ENCODE results near the gene NT5C2. TPM values are rescaled to one million over a fixed set of nuclear protein-coding genes. Genes with fewer than 3 reads are reported as not detected.

Gene NT5C2
- total RNA-seq, 4 donors from 2014 or later = 33.5 to 53.2 (median 35.3) TPM

GRCh38 chr10:103042129-103042528, 150.9 kb downstream of the NT5C2 start:
- in situ Hi-C loops (cut with MboI; ENCODE audit: low sequenced_read_pairs in 4 of 4) (no loop called here), intact Hi-C loops (cut with DNase I; ENCODE audit: low total_unique reads) (no loop called here)
- H3K9me3 ChIP-seq = no peaks in the 10 kb centered on the region
- H3K27me3 ChIP-seq = no peaks in the 10 kb centered on the region
- H3K27ac ChIP-seq = no peak overlapping the region
- DNase-seq (no peak), ATAC-seq (no peak)
- H3K4me3 ChIP-seq = no peak overlapping the region
- TF ChIP-seq CTCF (IDR thresholded peaks at IDR 0.05 in 4 of 5, conservative IDR thresholded peaks at IDR 0.05 in 1 of 5) (no peak), POLR2A (IDR thresholded peaks at IDR 0.05) (no peak)
- peaks cover 0 to 7% of the 10 kb centered on the region in 2 donors for H3K4me1 ChIP-seq
- H3K36me3 ChIP-seq = no peaks in the 10 kb centered on the region

DNA sequence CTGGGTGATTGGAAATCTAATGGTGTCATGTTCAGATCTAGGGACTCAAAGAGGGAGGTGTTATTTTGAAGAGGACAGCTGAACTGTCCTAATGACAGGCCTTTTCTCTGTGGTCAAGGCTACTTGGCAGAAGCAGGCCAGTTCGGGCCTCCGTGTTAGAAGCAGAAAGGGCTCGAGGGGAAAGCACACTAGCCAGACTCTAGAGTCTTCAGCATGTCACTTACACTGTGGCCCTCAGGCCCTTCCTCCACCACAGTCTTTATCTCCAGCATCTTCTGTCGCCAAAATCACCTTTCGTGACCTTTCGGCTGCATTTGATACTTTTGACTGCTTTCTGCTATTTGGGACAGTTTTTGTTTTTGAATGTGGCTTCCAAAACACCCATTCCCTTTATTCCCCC, 151.7 kb downstream of the NT5C2 start:
- Histone ChIP-seq H3K27me3 (no peaks in the 10 kb centered on the region), H3K4me1 (peaks cover 0 to 7% of the 10 kb centered on the region in 2 donors), H3K9me3 (no peaks in the 10 kb centered on the region), H3K36me3 (no peaks in the 10 kb centered on the region), H3K27ac (no peak overlapping the region), H3K4me3 (no peak overlapping the region)
- DNase-seq = no peak
- in situ Hi-C loops (cut with MboI; ENCODE audit: low sequenced_read_pairs in 4 of 4) (no loop called here), intact Hi-C loops (cut with DNase I; ENCODE audit: low total_unique reads) (no loop called here)
- no peak for ATAC-seq
- TF ChIP-seq CTCF (IDR thresholded peaks at IDR 0.05 in 4 of 5, conservative IDR thresholded peaks at IDR 0.05 in 1 of 5) = no peak
- TF ChIP-seq POLR2A (IDR thresholded peaks at IDR 0.05) = no peak

DNA sequence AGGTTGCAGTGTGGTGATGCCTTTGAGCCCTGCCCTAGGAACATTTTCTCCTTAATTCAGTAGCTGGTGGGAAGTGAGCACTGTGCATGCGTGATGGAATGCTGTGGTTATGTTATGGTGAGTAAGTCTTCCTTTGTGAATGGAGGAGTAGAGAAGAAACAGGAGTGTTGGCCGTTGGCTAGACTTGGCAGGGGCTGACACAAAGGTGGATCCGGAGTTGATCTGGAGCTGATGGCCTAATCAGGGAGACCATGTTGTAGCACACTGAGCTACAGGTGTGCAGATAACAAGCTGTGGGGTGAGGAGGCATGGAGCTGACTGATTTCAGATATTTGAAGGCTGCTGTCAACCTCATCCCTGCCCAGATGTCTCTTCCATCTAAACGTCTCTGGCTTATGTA, 152.7 kb downstream of the NT5C2 start:
- ATAC-seq = no peak
- Histone ChIP-seq H3K4me3 (no peak overlapping the region), H3K27me3 (no peaks in the 10 kb centered on the region), H3K4me1 (peaks cover 0 to 1% of the 10 kb centered on the region in 2 donors), H3K36me3 (no peaks in the 10 kb centered on the region), H3K27ac (no peak overlapping the region), H3K9me3 (no peaks in the 10 kb centered on the region)
- intact Hi-C loops (cut with DNase I; ENCODE audit: low total_unique reads) = no loop called here
- no peak for TF ChIP-seq POLR2A (IDR thresholded peaks at IDR 0.05)
- no peak for TF ChIP-seq CTCF (IDR thresholded peaks at IDR 0.05 in 4 of 5, conservative IDR thresholded peaks at IDR 0.05 in 1 of 5)
- DNase-seq = no peak
- in situ Hi-C loops (cut with MboI; ENCODE audit: low sequenced_read_pairs in 4 of 4) = no loop called here

- in situ Hi-C loops (cut with MboI; ENCODE audit: low sequenced_read_pairs in 4 of 4) (no loop called here), intact Hi-C loops (cut with DNase I; ENCODE audit: low total_unique reads) (no loop called here)
- DNase-seq (no peak), ATAC-seq (no peak)
- Histone ChIP-seq H3K36me3 (no peaks in the 10 kb centered on the region), H3K27ac (no peak overlapping the region), H3K9me3 (no peaks in the 10 kb centered on the region), H3K4me3 (no peak overlapping the region), H3K4me1 (no peaks in the 10 kb centered on the region), H3K27me3 (no peaks in the 10 kb centered on the region)
- TF ChIP-seq POLR2A (IDR thresholded peaks at IDR 0.05) (no peak), CTCF (IDR thresholded peaks at IDR 0.05 in 4 of 5, conservative IDR thresholded peaks at IDR 0.05 in 1 of 5) (no peak)
Observed at GRCh38 chr10:103038570-103038969, 154.5 kb downstream of the NT5C2 start.

Other genes starting within 250 kb of the NT5C2 start
- gene RPEL1, start 52.6 kb upstream of the NT5C2 start, total RNA-seq = not detected
- under 1 TPM in 1 of 4 donors, not detected in 3; 0.24 TPM for gene INA, start 83.9 kb upstream of the NT5C2 start, total RNA-seq
- 10 to 100 TPM in 3 of 4 donors, 1 to 10 TPM in 1; 8.9 to 16.0 (median 12.1) TPM for gene PCGF6, start 157.9 kb upstream of the NT5C2 start, total RNA-seq
- gene TAF5, start 174.7 kb upstream of the NT5C2 start, total RNA-seq = 1 to 10 TPM; 4.1 to 6.4 (median 5.2) TPM
- 100 to 1,000 TPM; 436 to 724 (median 552) TPM for gene ATP5MK, start 203.2 kb upstream of the NT5C2 start, total RNA-seq
- 10 to 100 TPM; 16.7 to 22.7 (median 19.5) TPM for gene PDCD11, start 203.4 kb upstream of the NT5C2 start, total RNA-seq